HFFc6 (cell line): ENCODE results near the gene ARHGAP10. TPM values are rescaled to one million over a fixed set of nuclear protein-coding genes. Genes with fewer than 3 reads are reported as not detected.

Experiments used
- DNase-seq: peaks from one replicate; pipeline ENCODE4 v3.0.0-alpha.2; 2018
- H3K27ac Mint-ChIP-seq: 2 replicates; pipeline ENCODE4 v1.8.0; 2020; ENCODE audit warnings: mild to moderate bottlenecking, mixed read lengths
- H3K27me3 Mint-ChIP-seq: 2 replicates; pipeline ENCODE4 v1.8.0; 2021; ENCODE audit warnings: mild to moderate bottlenecking, moderate library complexity, mixed read lengths; ENCODE audit not compliant: insufficient read depth
- H3K36me3 Mint-ChIP-seq: 2 replicates; pipeline ENCODE4 v1.8.0; 2021; ENCODE audit warnings: low read depth, mixed read lengths
- H3K4me1 Mint-ChIP-seq: 2 replicates; pipeline ENCODE4 v1.8.0; 2020; ENCODE audit warnings: low read depth, mixed read lengths
- H3K4me3 Mint-ChIP-seq: 2 replicates; pipeline ENCODE4 v1.8.0; 2020; ENCODE audit warnings: mild to moderate bottlenecking, moderate library complexity, mixed read lengths
- H3K9me3 Mint-ChIP-seq: 2 replicates; pipeline ENCODE4 v1.8.0; 2020; ENCODE audit warnings: mild to moderate bottlenecking, mixed read lengths
- total RNA-seq, 6 experiments: library from RNA; stranded (reverse); fragmentation: NEBNext Ultra II Directional; extraction: Animal tissue kit (Norgen Biotek cat#: 25700); gene quantifications; 2 replicates in 1 of 6; 3 replicates in 5 of 6; pipeline ENCODE4 v1.2.3, GENCODE V29; 2021
- TF ChIP-seq, protein P1 (sequence below): fragments of 200-600 bp; sonication (generic); IDR thresholded peaks from 2 replicates; pipeline ENCODE4 v1.5.0; 2021; ENCODE audit warnings: antibody characterized with exemption, mild to moderate bottlenecking

The ARHGAP10 gene
- total RNA-seq, 6 experiments from 2014 or later = 31.1 to 37.1 (median 32.3) TPM

GRCh38 chr4:147734496-147734895 is 2.6 kb downstream of the ARHGAP10 start:
- Mint-ChIP-seq H3K27me3 (no peaks in the 10 kb centered on the region; the same call in 1 of the 2 replicates), H3K4me3 (peak overlapping the region; percentile 93), H3K9me3 (no peaks in the 10 kb centered on the region), H3K27ac (peak overlapping the region; percentile 73; the same call in 1 of the 2 replicates), H3K4me1 (peaks cover 63% of the 10 kb centered on the region), H3K36me3 (peaks cover 5% of the 10 kb centered on the region)
- no peak for DNase-seq
- TF ChIP-seq, protein P1, sequence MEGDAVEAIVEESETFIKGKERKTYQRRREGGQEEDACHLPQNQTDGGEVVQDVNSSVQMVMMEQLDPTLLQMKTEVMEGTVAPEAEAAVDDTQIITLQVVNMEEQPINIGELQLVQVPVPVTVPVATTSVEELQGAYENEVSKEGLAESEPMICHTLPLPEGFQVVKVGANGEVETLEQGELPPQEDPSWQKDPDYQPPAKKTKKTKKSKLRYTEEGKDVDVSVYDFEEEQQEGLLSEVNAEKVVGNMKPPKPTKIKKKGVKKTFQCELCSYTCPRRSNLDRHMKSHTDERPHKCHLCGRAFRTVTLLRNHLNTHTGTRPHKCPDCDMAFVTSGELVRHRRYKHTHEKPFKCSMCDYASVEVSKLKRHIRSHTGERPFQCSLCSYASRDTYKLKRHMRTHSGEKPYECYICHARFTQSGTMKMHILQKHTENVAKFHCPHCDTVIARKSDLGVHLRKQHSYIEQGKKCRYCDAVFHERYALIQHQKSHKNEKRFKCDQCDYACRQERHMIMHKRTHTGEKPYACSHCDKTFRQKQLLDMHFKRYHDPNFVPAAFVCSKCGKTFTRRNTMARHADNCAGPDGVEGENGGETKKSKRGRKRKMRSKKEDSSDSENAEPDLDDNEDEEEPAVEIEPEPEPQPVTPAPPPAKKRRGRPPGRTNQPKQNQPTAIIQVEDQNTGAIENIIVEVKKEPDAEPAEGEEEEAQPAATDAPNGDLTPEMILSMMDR = no peak

DNA sequence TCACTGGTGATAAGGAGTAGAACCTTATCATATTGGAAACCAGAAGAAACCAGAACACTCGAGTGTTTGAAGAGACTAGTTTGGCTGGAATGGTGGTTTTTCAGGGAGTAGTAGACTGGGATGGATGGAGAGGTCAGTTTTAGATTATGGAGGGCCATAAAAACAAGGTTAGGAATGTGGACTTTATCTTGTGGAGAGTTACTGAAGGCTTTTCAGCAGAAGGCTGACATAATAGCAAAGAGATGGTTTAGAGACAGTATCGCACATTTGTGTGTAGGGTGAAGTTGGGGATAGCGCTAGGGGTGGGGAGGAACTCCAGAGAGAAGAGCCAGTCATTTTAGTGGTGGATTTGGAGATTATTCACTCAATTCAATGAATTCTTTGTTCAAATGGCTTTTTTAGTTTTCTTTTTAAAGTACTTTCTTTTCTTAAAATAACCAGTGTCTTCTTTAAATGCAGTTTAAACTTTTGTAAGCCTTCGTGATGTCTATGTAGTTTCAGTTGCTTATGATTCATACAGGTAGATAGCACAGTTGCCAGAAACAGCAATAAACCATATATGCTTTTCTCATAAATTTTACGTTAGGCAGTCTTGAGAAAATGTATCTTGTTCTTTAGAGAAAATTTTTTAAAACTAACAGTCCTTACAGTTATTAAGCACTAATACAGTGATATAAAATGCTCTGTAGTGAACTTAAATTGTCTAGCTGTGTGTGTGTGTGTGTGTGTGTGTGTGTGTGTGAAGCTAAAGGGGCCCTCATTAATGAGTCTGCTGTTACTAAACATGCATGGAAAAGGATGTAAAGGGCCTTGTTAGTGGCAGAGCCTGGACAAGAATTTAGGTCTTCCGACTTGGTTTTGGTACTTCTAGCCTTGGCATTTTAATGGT is 3.8 kb downstream of the ARHGAP10 start:
- H3K4me3 Mint-ChIP-seq = peak overlapping the region; percentile 93

GRCh38 chr4:147736458-147736857 is 4.6 kb downstream of the ARHGAP10 start:
- TF ChIP-seq, protein P1 = no peak
- Mint-ChIP-seq H3K4me3 (peak overlapping the region; percentile 93), H3K9me3 (no peaks in the 10 kb centered on the region), H3K27me3 (no peaks in the 10 kb centered on the region; the same call in 1 of the 2 replicates), H3K27ac (peak overlapping the region; percentile 85), H3K4me1 (peaks cover 76% of the 10 kb centered on the region), H3K36me3 (peaks cover 5% of the 10 kb centered on the region)
- DNase-seq = peak; percentile 73

More for the DNA sequence above, 3.8 kb downstream of the ARHGAP10 start:
- H3K27me3 Mint-ChIP-seq = no peaks in the 10 kb centered on the region; the same call in 1 of the 2 replicates
- DNase-seq = no peak
- H3K27ac Mint-ChIP-seq = peak overlapping the region; percentile 85
- peaks cover 73% of the 10 kb centered on the region for H3K4me1 Mint-ChIP-seq
- peaks cover 5% of the 10 kb centered on the region for H3K36me3 Mint-ChIP-seq
- H3K9me3 Mint-ChIP-seq = no peaks in the 10 kb centered on the region
- TF ChIP-seq, protein P1 = no peak

DNA sequence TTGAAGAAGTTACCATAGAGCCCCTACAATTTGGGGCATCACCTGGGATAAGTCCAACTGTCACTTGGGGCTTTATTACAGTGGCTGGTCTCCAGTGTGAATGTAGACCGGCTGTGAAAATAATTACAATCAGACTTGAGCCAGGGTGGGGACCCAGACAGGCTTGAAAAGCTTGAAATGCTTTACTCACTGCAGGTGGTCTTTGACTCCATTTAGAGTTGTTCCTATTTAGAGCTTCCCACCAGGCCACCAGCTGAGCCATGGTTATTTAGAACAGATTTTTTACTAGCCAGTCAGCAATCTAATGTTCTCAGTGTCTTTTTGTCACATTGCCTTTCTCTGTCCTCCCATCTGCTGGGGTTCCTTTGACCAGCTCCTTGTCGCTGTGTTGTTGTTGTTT is 5.7 kb downstream of the ARHGAP10 start:
- Mint-ChIP-seq H3K4me3 (peak overlapping the region; percentile 13; the same call in 1 of the 2 replicates), H3K27me3 (no peaks in the 10 kb centered on the region; the same call in 1 of the 2 replicates), H3K27ac (no peak overlapping the region), H3K36me3 (peaks cover 5% of the 10 kb centered on the region), H3K9me3 (no peaks in the 10 kb centered on the region), H3K4me1 (peaks cover 83% of the 10 kb centered on the region)
- no peak for DNase-seq
- TF ChIP-seq, protein P1 = no peak

DNA sequence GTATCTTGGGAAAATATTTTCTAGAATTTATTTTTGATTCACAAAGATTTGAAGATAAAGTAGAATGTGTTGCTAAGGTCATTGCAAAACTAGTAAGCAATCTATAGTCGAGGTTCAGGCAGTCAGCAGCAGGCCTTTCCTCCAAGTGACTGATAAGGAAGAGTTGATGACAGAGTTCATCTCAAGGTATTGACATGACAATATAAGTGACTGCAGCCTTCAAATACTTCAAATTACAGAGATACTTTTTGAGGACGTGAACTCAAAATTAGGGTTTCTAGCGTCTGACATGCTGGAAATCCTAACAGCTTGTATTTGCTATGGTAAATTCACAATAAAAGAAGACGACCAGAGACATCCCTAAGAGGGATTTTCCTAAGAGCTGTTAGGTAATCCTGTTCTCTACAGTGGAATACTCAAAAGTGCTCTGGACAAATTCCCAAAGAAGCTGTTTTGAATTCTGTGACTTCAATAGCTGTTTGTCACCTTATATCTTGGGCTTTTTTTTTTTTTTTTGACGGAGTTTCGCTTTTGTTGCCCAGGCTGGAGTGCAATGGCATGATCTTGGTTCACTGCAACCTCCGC is 7.4 kb downstream of the ARHGAP10 start:
- H3K27me3 Mint-ChIP-seq = no peaks in the 10 kb centered on the region
- DNase-seq = no peak
- peaks cover 81% of the 10 kb centered on the region for H3K4me1 Mint-ChIP-seq
- no peak overlapping the region for H3K4me3 Mint-ChIP-seq
- no peaks in the 10 kb centered on the region for H3K9me3 Mint-ChIP-seq
- peaks cover 10% of the 10 kb centered on the region for H3K36me3 Mint-ChIP-seq
- TF ChIP-seq, protein P1 = no peak
- no peak overlapping the region for H3K27ac Mint-ChIP-seq
